ENCODE measurements around the gene PDE4A.

PDE4A gene

GRCh38 chr19:10500247-10500592, 79.9 kb downstream of the PDE4A start:
- Mint-ChIP-seq H3K4me3 (peak overlapping the region; percentile 94), H3K27ac (peak overlapping the region; percentile 98), H3K36me3 (peaks cover 75% of the 10 kb centered on the region), H3K9me3 (no peaks in the 10 kb centered on the region), H3K4me1 (peaks cover 46% of the 10 kb centered on the region)
- DNase-seq (ENCODE audit: low spot score in 2 of 2) = no peak
- ATAC-seq = no peak

- H3K4me1 Mint-ChIP-seq = peaks cover 52% of the 10 kb centered on the region
- H3K27ac Mint-ChIP-seq = peak overlapping the region; percentile 98
- peak; percentile 40 to 81 for DNase-seq (ENCODE audit: low spot score in 2 of 2)
- H3K4me3 Mint-ChIP-seq = peak overlapping the region; percentile 94
- H3K36me3 Mint-ChIP-seq = peaks cover 57% of the 10 kb centered on the region
- H3K9me3 Mint-ChIP-seq = no peaks in the 10 kb centered on the region
- peak; percentile 52 for ATAC-seq
Observed at GRCh38 chr19:10501971-10502523, 81.7 kb downstream of the PDE4A start.

GRCh38 chr19:10502524-10503001, 82.2 kb downstream of the PDE4A start:
- Mint-ChIP-seq H3K4me3 (peak overlapping the region; percentile 94), H3K4me1 (peaks cover 48% of the 10 kb centered on the region), H3K27ac (peak overlapping the region; percentile 98), H3K36me3 (peaks cover 52% of the 10 kb centered on the region), H3K9me3 (no peaks in the 10 kb centered on the region)
- peak; percentile 91 to 95 for DNase-seq (ENCODE audit: low spot score in 2 of 2)
- peak; percentile 94 for ATAC-seq

GRCh38 chr19:10503002-10503789, 82.9 kb downstream of the PDE4A start, which contains the start of gene KEAP1:
TSS of gene KEAP1 (minus strand) at chr19:10503356. CDS start at chr19:10500033, 3,323 bp downstream.
- DNase-seq (ENCODE audit: low spot score in 2 of 2) = peak in 1 of 2 donors; percentile 88
- H3K27ac Mint-ChIP-seq = peak within 1 kb of the TSS; percentile 98
- H3K4me3 Mint-ChIP-seq = peak within 1 kb of the TSS; percentile 94
- H3K4me1 Mint-ChIP-seq = peaks cover 48% of the 10 kb centered on the region
- ATAC-seq = no peak
- H3K36me3 Mint-ChIP-seq = peaks cover 46% of the 10 kb centered on the region
- no peaks in the 10 kb centered on the region for H3K9me3 Mint-ChIP-seq

- Mint-ChIP-seq H3K36me3 (peaks cover 33% of the 10 kb centered on the region), H3K4me3 (peak overlapping the region; percentile 8), H3K27ac (no peak overlapping the region), H3K9me3 (no peaks in the 10 kb centered on the region), H3K4me1 (peaks cover 40% of the 10 kb centered on the region)
- peak; percentile 82 to 93 for DNase-seq (ENCODE audit: low spot score in 2 of 2)
- peak; percentile 40 for ATAC-seq
Observed at GRCh38 chr19:10505583-10506229, 85.4 kb downstream of the PDE4A start.

GRCh38 chr19:10508036-10508435, 87.7 kb downstream of the PDE4A start:
- Mint-ChIP-seq H3K4me1 (peaks cover 32% of the 10 kb centered on the region), H3K27ac (peak overlapping the region; percentile 92), H3K4me3 (no peak overlapping the region), H3K9me3 (no peaks in the 10 kb centered on the region), H3K36me3 (peaks cover 43% of the 10 kb centered on the region)
- DNase-seq (ENCODE audit: low spot score in 2 of 2) = no peak
- no peak for ATAC-seq

GRCh38 chr19:10508707-10509106, 88.4 kb downstream of the PDE4A start:
- peak overlapping the region; percentile 4 for H3K4me3 Mint-ChIP-seq
- H3K4me1 Mint-ChIP-seq = peaks cover 34% of the 10 kb centered on the region
- ATAC-seq = peak; percentile 94
- H3K36me3 Mint-ChIP-seq = peaks cover 44% of the 10 kb centered on the region
- DNase-seq (ENCODE audit: low spot score in 2 of 2) = no peak
- no peaks in the 10 kb centered on the region for H3K9me3 Mint-ChIP-seq
- peak overlapping the region; percentile 92 for H3K27ac Mint-ChIP-seq

- H3K9me3 Mint-ChIP-seq = no peaks in the 10 kb centered on the region
- DNase-seq (ENCODE audit: low spot score in 2 of 2) = peak; percentile 70 to 89
- no peak for ATAC-seq
- no peak overlapping the region for H3K4me3 Mint-ChIP-seq
- H3K27ac Mint-ChIP-seq = no peak overlapping the region
- H3K4me1 Mint-ChIP-seq = peaks cover 36% of the 10 kb centered on the region
- H3K36me3 Mint-ChIP-seq = peaks cover 48% of the 10 kb centered on the region
Observed at GRCh38 chr19:10510301-10510802, 90.0 kb downstream of the PDE4A start.

- ATAC-seq (no peak), DNase-seq (ENCODE audit: low spot score in 2 of 2) (no peak)
- H3K4me1 Mint-ChIP-seq = peaks cover 50% of the 10 kb centered on the region
- no peak overlapping the region for H3K27ac Mint-ChIP-seq
- H3K4me3 Mint-ChIP-seq = peak overlapping the region; percentile 72
- no peaks in the 10 kb centered on the region for H3K9me3 Mint-ChIP-seq
- peaks cover 48% of the 10 kb centered on the region for H3K36me3 Mint-ChIP-seq
Observed at GRCh38 chr19:10513223-10513622, 92.9 kb downstream of the PDE4A start.

GRCh38 chr19:10514211-10515145, 94.1 kb downstream of the PDE4A start:
- peak overlapping the region; percentile 66 for H3K27ac Mint-ChIP-seq
- peak in 1 of 2 donors; percentile 42 for DNase-seq (ENCODE audit: low spot score in 2 of 2)
- ATAC-seq = peak; percentile 51
- H3K36me3 Mint-ChIP-seq = peaks cover 43% of the 10 kb centered on the region
- peak overlapping the region; percentile 72 for H3K4me3 Mint-ChIP-seq
- no peaks in the 10 kb centered on the region for H3K9me3 Mint-ChIP-seq
- peaks cover 50% of the 10 kb centered on the region for H3K4me1 Mint-ChIP-seq

- Mint-ChIP-seq H3K4me1 (peaks cover 56% of the 10 kb centered on the region), H3K27ac (peak overlapping the region; percentile 66), H3K4me3 (peak overlapping the region; percentile 72), H3K9me3 (no peaks in the 10 kb centered on the region), H3K36me3 (peaks cover 39% of the 10 kb centered on the region)
- ATAC-seq (peak; percentile 69), DNase-seq (ENCODE audit: low spot score in 2 of 2) (no peak)
Observed at GRCh38 chr19:10516064-10516385, 95.7 kb downstream of the PDE4A start.

- Mint-ChIP-seq H3K27ac (peak overlapping the region; percentile 66), H3K4me1 (peaks cover 56% of the 10 kb centered on the region), H3K4me3 (peak overlapping the region; percentile 72), H3K36me3 (peaks cover 33% of the 10 kb centered on the region), H3K9me3 (no peaks in the 10 kb centered on the region)
- peak; percentile 67 for ATAC-seq
- DNase-seq (ENCODE audit: low spot score in 2 of 2) = peak in 1 of 2 donors; percentile 26
Observed at GRCh38 chr19:10516671-10517286, 96.4 kb downstream of the PDE4A start.

- Mint-ChIP-seq H3K4me1 (peaks cover 56% of the 10 kb centered on the region), H3K4me3 (peak within 1 kb of the TSS; percentile 72), H3K27ac (peak within 1 kb of the TSS; percentile 66), H3K9me3 (no peaks in the 10 kb centered on the region), H3K36me3 (peaks cover 29% of the 10 kb centered on the region)
- ATAC-seq = peak; percentile 53
- peak in 1 of 2 donors; percentile 40 for DNase-seq (ENCODE audit: low spot score in 2 of 2)
Observed at GRCh38 chr19:10517361-10517759, 97.0 kb downstream of the PDE4A start, which contains the start of gene S1PR5. TSS of gene S1PR5 (minus strand) at chr19:10517447. CDS start at chr19:10515011, 2,436 bp downstream.

All from stimulated activated effector memory CD8-positive, alpha-beta T cell treated with anti-CD3 and anti-CD28 coated beads, Interleukin-12 subunit alpha, Interleukin-12 subunit beta, amount 100 ng/mL, for 72 hours (primary cell).